Progenitor cell of endocrine pancreas (in vitro differentiated cells): Measurements from ENCODE around the gene FIBCD1. TPM values are rescaled to one million over a fixed set of nuclear protein-coding genes. Genes with fewer than 3 reads are reported as not detected.
"Not testable (repeated sequence)": the region's sequence is repeated elsewhere in the genome, so short reads cannot be mapped to it uniquely, and the experiment has no call there.

Experiments used
- DNase-seq: peaks from one replicate; pipeline ENCODE4 v3.0.0; 2021; ENCODE audit warnings: low spot score; ENCODE audit not compliant: unreplicated experiment
- H3K27ac Mint-ChIP-seq: 2 replicates; pipeline ENCODE4 v1.8.0; 2021; ENCODE audit warnings: mild to moderate bottlenecking, moderate library complexity, mixed read lengths
- H3K27me3 Mint-ChIP-seq: 2 replicates; pipeline ENCODE4 v1.8.0; 2021; ENCODE audit warnings: mixed read lengths
- H3K36me3 Mint-ChIP-seq: 2 replicates; pipeline ENCODE4 v1.8.0; 2022; ENCODE audit warnings: mixed read lengths; ENCODE audit not compliant: insufficient read depth
- H3K4me1 Mint-ChIP-seq: 2 replicates; pipeline ENCODE4 v1.8.0; 2021; ENCODE audit warnings: low read depth, mixed read lengths
- H3K4me3 Mint-ChIP-seq: 2 replicates; pipeline ENCODE4 v1.8.0; 2021; ENCODE audit warnings: low read depth, mild to moderate bottlenecking, moderate library complexity, mixed read lengths
- H3K9me3 Mint-ChIP-seq: 2 replicates; pipeline ENCODE4 v1.8.0; 2021; ENCODE audit warnings: low read depth, mixed read lengths
- CTCF ChIP-seq: fragments of 200-600 bp; sonication (generic); IDR thresholded peaks from one replicate; pipeline ENCODE4 v1.5.0; 2021; ENCODE audit warnings: antibody characterized with exemption, mild to moderate bottlenecking; ENCODE audit not compliant: unreplicated experiment
- total RNA-seq: library from RNA; stranded (reverse); gene quantifications from 2 replicates; pipeline ENCODE4 v1.2.1, GENCODE V29; 2021

Gene FIBCD1
- total RNA-seq, 1 donor from 2014 or later, result not detected

- Mint-ChIP-seq H3K4me1 (no peaks in the 10 kb centered on the region), H3K9me3 (peaks cover 4% of the 10 kb centered on the region), H3K4me3 (no peak overlapping the region), H3K27ac (no peak overlapping the region), H3K36me3 (peaks cover 2% of the 10 kb centered on the region), H3K27me3 (peaks cover 10% of the 10 kb centered on the region)
- TF ChIP-seq CTCF, result no peak
- DNase-seq, result no peak
Observed at GRCh38 chr9:130956636-130957450, 17.8 kb upstream of the FIBCD1 start.

DNA sequence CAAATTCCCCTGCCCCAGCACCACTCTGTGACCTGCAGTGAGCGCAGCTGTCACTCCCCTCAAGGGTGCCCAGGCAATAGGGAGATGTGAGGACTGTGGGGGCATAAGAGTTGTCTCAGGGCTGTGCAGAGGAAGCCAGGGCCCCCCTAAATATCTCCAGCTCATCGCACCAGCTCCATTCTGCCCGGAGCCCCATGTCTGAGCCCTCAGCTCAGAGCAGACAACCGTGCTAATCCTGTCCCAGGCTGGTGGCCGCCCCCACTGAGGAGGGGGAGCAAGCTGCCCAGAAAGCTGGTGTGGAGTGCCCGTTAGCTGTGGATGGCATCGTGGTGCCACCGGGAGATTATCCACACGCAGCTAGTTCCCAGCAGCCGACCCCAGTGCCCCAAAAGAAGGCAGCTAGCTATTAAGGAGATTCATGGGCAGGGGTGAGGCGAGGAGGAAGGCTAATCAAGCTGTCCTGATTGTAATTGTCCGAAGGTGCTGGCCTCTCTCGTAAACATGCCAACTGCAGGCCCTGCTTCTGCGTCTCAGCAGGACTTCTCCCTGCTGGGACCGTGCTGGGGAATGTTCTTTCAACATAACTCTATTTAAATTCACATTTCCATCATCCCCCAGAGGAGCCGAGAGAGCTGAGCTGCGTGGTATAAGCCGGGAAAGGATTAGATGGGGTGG is 17.0 kb upstream of the FIBCD1 start:
- no peak for DNase-seq
- peaks cover 4% of the 10 kb centered on the region for H3K9me3 Mint-ChIP-seq
- H3K36me3 Mint-ChIP-seq, result peaks cover 2% of the 10 kb centered on the region
- H3K4me3 Mint-ChIP-seq, result no peak overlapping the region
- TF ChIP-seq CTCF, result no peak
- H3K27me3 Mint-ChIP-seq, result peaks cover 8% of the 10 kb centered on the region
- H3K27ac Mint-ChIP-seq, result no peak overlapping the region
- no peaks in the 10 kb centered on the region for H3K4me1 Mint-ChIP-seq

DNA sequence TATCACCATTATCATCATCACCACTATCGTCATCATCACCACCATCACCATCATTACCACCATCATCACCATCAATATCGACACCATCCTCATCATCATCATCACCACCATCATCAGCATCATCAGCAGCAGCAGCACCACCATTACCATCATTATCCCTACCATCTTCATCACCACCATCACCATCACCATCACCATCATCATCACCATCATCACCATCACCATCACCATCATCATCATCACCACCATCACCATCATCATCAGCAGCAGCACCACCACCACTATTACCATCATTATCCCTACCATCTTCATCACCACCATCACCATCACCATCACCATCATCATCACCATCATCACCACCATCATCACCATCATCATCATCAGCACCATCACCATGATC is 15.9 kb upstream of the FIBCD1 start:
- H3K36me3 Mint-ChIP-seq, H3K4me3 Mint-ChIP-seq, H3K4me1 Mint-ChIP-seq, H3K27ac Mint-ChIP-seq, H3K9me3 Mint-ChIP-seq, DNase-seq: not testable (repeated sequence)
- peaks cover 18% of the 10 kb centered on the region for H3K27me3 Mint-ChIP-seq

DNA sequence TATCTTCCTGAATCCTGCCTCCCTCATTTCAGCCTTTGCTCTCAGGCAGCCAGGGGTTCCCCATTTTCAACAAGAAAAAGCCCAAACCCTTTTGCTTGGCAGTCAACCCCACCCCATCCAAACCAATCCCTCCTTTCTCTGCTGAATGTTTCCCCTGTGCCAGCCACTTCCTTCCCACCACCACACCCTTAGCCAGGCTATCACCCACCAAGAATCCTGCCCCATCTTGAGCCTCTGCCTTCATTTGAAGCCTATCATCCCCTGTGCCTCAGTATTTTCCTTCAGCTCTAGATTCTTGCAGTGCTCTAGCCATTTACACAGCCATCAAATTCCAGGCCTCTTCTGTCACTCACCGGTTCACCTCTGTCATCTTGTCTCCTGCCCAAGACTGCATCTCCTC is 15.3 kb upstream of the FIBCD1 start:
- no peak for DNase-seq
- peaks cover 2% of the 10 kb centered on the region for H3K36me3 Mint-ChIP-seq
- H3K27ac Mint-ChIP-seq, result no peak overlapping the region
- peaks cover 22% of the 10 kb centered on the region for H3K27me3 Mint-ChIP-seq
- H3K9me3 Mint-ChIP-seq, result peaks cover 7% of the 10 kb centered on the region
- no peak overlapping the region for H3K4me3 Mint-ChIP-seq
- no peaks in the 10 kb centered on the region for H3K4me1 Mint-ChIP-seq
- no peak for TF ChIP-seq CTCF

GRCh38 chr9:130952065-130952762 is 13.2 kb upstream of the FIBCD1 start:
- no peak for DNase-seq
- no peak overlapping the region for H3K27ac Mint-ChIP-seq
- no peaks in the 10 kb centered on the region for H3K36me3 Mint-ChIP-seq
- H3K9me3 Mint-ChIP-seq, result peaks cover 3% of the 10 kb centered on the region
- no peak overlapping the region for H3K4me3 Mint-ChIP-seq
- no peak for TF ChIP-seq CTCF
- H3K4me1 Mint-ChIP-seq, result peaks cover 2% of the 10 kb centered on the region
- H3K27me3 Mint-ChIP-seq, result peaks cover 41% of the 10 kb centered on the region
